PC-9 (cell line): ENCODE results near the gene TRDN.

Experiments used
- CTCF ChIP-seq: fragments of 200-600 bp; sonication (generic); conservative IDR thresholded peaks from 2 replicates; pipeline ENCODE4 v1.6.1; 2017; ENCODE audit warnings: mixed run types, antibody characterized with exemption, mild to moderate bottlenecking, moderate library complexity
- EZH2 ChIP-seq: fragments of 200-600 bp; sonication (generic); IDR thresholded peaks from 2 replicates; pipeline ENCODE4 v1.8.0; 2017; ENCODE audit warnings: antibody characterized with exemption, low read depth

- no peak for TF ChIP-seq EZH2
- TF ChIP-seq CTCF, result no peak
These were observed 23.4 kb upstream of the TRDN start for GRCh38 chr6:123659960-123660748.
